HG02588 (cell line): Measurements from ENCODE around the gene PABPN1L.
"Not testable (repeated sequence)": the region's sequence is repeated elsewhere in the genome, so short reads cannot be mapped to it uniquely, and the experiment has no call there.

ENCODE experiments used
- ATAC-seq: cut with Tn5 transposase; IDR thresholded peaks from one replicate; pipeline ENCODE4 v1.9.1; 2021; ENCODE audit warnings: mild to moderate bottlenecking, moderate library complexity; ENCODE audit not compliant: unreplicated experiment

Gene PABPN1L

GRCh38 chr16:88833086-88833485, 33.4 kb downstream of the PABPN1L start:
- ATAC-seq = no peak

DNA sequence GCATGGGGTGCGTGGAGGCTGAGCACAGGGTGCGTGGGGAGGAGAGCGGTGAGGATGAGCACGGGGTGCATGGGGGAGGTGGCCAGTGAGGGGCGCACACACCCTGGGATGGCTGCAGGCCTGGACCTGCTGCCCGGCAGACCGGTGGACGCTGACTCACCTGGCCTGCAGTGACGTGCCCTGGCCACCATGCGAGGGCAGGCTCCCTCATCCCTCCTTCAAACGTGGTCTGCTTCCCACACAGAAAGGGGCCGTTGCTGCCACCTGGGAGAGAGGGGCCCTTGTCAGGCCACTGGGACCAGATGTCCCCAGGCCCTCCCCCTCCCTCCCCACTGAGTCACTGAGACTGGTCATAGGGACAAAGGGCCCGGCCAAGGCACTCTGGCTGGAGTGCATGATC, 34.6 kb downstream of the PABPN1L start:
- ATAC-seq = no peak

GRCh38 chr16:88830783-88831182, 35.7 kb downstream of the PABPN1L start:
- ATAC-seq = no peak

DNA sequence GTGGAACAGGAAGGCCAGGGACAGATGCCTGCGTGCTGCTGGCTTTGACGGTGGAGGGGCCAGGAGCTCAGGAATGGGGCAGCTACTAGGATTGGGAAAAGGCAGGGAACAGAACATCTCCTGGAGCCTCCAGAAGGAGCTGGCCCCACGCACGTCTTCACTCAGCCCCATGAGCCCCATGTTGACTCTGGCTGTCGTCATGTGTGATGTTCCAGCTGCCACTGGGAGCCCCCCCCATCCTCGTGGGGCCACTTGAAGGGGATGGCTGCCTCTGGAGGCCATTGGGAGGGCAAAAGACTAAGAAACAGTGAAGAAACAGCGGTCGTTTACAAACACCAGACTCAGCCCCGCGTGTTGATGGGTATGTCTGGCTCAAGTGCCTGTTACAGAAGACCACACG, 36.2 kb downstream of the PABPN1L start:
- no peak for ATAC-seq

GRCh38 chr16:88828711-88829110, 37.7 kb downstream of the PABPN1L start:
- ATAC-seq = no peak

- ATAC-seq = no peak
Observed at GRCh38 chr16:88827727-88828126, 38.7 kb downstream of the PABPN1L start.

DNA sequence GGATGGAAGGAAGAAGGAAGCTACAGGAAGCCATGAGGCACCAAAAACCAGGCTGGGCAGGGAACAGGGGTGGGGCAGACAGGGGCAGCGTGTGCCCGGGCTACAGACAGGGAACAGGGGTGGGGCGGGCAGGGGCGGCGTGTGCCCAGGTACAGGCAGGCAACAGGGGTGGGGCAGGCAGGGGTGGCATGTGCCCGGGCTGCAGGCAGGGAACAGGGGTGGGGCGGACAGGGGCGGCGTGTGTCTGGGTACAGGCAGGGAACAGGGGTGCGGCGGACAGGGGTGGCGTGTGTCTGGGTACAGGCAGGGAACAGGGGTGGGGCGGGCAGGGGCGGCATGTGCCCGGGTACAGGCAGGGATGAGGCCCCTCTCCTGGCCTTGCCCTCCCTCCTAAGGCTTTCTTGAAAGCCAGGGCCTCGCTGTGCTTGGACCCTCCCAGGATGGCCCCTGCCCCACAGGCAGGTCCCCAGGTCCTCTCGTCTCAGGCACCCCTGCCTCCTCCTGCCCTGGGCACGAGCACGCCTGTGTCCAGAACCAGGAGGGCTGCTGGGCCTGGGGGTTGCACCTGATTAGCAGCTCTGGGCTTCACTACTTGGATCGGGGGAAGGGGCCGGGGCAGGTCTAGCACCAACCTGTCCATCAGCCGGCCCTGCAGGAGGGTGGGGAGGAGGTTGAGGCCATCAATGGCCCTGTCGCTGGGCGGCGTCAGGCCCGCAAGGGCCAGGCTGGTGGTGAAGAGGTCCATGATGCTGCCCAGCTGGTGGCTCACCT, 40.2 kb downstream of the PABPN1L start:
- no peak for ATAC-seq

- no peak for ATAC-seq
Observed at GRCh38 chr16:88825146-88825545, 41.3 kb downstream of the PABPN1L start.

- no peak for ATAC-seq
Observed at GRCh38 chr16:88824256-88825077, 42.0 kb downstream of the PABPN1L start.

GRCh38 chr16:88823646-88824045, 42.8 kb downstream of the PABPN1L start:
- ATAC-seq = not testable (repeated sequence)

- no peak for ATAC-seq
Observed at GRCh38 chr16:88822281-88823040, 44.0 kb downstream of the PABPN1L start.

- no peak for ATAC-seq
Observed at GRCh38 chr16:88821168-88821850, 45.2 kb downstream of the PABPN1L start.

DNA sequence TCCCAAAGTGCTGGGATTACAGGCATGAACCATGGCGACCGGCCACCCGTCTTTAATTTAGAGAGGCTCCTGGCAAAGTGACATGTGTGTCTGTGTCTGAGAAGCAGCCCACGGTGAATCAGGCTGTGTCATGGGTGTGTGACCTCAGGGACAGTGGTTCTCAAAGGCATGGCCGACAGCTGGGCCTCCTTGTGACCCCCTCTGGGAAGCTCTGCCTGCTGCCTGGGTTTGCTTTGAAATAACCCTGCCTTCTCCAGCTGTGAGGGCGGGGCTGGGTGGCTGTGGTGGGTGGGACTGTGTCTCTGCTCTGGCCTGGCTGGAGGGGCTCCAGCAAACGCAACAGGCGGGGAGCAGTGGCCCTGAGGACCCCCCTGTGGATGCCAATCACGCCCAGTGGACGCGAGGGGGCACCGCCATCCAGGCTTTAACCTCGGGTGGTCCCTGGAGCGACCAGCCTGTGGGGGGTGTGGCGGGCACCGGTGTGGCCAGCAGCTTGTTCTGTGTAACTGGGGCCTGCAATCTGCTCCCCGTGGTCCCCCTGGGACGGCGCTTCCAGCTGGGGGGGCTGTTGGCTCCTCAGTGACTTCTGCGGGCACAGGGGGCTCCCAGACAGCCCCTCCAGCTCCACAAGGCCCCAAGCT, 46.0 kb downstream of the PABPN1L start:
- ATAC-seq = no peak

DNA sequence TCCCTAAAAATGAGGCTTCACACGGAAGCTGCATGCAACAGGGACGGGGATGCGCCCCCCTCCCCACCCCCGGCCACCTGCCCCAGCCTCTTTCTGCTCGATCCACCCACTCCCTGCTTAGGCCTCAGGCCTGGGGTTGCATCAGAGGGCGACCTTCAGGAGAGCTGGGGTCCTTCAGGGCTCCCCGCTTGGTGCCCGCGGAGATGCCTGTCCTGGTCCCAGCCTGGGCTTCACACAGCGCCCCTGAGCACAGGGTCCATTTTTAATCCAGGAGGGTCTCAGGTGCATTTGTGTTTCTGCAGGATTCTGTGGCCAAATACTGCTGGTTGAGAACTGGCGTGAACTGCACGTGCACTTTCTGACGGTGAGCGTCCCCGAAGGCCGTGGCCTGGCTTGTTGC, 47.3 kb downstream of the PABPN1L start:
- no peak for ATAC-seq

DNA sequence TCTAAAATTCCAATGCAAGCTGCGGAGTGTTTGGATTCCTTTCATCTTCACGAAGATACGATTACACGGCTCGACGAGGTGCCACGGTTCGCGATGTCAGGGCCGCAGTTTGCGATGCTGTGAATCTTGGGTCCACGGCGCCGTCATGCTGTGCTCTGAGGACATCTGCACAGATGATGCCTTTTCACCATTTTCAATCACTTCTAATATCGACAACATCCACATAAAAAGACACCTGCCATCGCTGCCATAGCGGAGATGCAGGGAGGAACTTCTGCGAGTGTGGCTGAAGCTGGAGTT, 47.9 kb downstream of the PABPN1L start:
- no peak for ATAC-seq

DNA sequence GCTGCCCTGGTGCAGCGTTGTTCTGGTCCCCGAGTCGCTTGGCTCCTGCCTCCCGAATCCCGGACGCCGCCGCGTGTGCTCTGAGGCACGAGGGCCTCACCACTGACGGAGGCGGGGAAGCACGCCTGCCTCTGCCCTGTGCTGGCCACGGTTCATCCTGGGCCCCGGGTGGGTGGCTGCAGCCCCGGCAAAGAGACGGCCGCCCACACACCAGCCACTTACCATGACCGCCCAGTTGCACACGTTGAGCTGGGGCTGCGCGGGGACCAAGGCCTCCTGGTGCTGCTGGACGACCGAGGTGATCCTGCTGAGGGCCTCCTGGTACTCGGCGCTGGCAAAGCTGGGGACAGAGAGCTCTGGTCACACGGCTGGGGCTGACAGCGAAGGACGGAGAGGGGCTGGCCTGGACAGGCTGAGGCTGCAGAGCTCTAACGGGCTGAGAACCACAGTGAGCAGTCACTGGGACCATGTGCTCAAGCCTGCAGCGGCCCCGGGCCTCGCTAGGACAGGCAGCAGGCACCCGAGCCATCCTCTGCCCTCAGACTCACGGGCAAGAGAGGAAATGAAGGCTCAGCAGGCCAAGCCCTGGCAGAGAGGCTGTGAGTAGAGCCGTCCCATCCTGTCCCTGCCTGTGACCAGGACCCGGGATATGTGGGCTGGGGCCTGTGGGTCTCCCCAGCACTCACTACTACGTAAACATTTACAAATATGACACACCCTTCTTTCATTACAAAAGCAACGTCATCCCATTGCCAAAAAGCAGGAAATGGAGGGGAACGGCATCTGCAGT, 48.5 kb downstream of the PABPN1L start:
- ATAC-seq = no peak

- no peak for ATAC-seq
Observed at GRCh38 chr16:88816736-88817535, 49.5 kb downstream of the PABPN1L start.

- no peak for ATAC-seq
Observed at GRCh38 chr16:88815901-88816589, 50.4 kb downstream of the PABPN1L start.
